ENCODE results near the gene TUT1. TPM values are rescaled to one million over a fixed set of nuclear protein-coding genes. Genes with fewer than 3 reads are reported as not detected.
A peak's percentile ranks its signal among the peaks of the same experiment; 100 is the strongest.

Gene TUT1
- total and polyA plus RNA-seq, 3 experiments from 2014 or later: 13.7 to 32.7 (median 30.8) TPM

DNA sequence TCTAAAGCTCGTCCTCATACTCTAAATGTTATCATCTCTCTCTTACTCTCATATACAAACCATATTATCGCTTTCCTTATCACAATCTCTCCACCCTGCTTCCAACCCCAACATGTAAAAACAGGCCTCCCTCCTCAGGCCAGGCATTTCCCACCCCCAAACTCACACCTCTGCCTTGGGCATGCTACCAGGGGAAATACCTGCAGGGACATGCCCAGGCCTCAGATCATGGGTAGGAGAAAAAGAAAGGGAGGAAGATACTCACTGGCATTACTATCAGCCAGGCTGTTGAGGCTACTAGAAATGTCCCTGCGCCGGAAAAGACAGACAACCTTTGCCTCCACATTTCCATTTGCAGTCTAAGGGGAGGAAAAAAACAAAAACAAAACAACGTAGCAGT, 8.6 kb upstream of the TUT1 start:
- Mint-ChIP-seq H3K27me3 (peaks cover 0 to 5% of the 10 kb centered on the region in 2 donors), H3K4me1 (peaks cover 54 to 66% (median 61%) of the 10 kb centered on the region in 3 donors), H3K36me3 (peaks cover 27 to 84% (median 37%) of the 10 kb centered on the region in 3 donors), H3K9me3 (no peaks in the 10 kb centered on the region), H3K4me3 (peak overlapping the region; percentile 91 to 97 (median 93)), H3K27ac (peak overlapping the region; percentile 92 to 98 (median 96))
- peaks cover 45% of the 10 kb centered on the region for H3K36me3 ChIP-seq (ENCODE audit: insufficient read depth, low read length)
- H3K4me1 ChIP-seq (ENCODE audit: insufficient read depth, low read length): peaks cover 29% of the 10 kb centered on the region
- no peaks in the 10 kb centered on the region for H3K9me3 ChIP-seq (ENCODE audit: low read length)
- H3K4me3 ChIP-seq (ENCODE audit: low read length): peak overlapping the region; percentile 89
- ChIA-PET CTCF (interaction anchor here (0.7 to 2.3 kb wide), 6 partner anchors 8 to 65 kb away, joined by 3 to 31 read pairs (median 4); partner anchors contain the start of genes C11orf98, CSKMT and TUT1), POLR2A (interaction anchor here (0.5 to 3.5 kb wide), 10 partner anchors 8 to 282 kb away, joined by 3 to 63 read pairs (median 5); partner anchors contain the start of genes C11orf98, CSKMT, HNRNPUL2 and SLC3A2)
- peak overlapping the region; percentile 86 for H3K27ac ChIP-seq (ENCODE audit: low read depth, low read length)
- H3K27me3 ChIP-seq (ENCODE audit: insufficient read depth, low read length, poor library complexity, severe bottlenecking): no peaks in the 10 kb centered on the region
- no peak for DNase-seq

DNA sequence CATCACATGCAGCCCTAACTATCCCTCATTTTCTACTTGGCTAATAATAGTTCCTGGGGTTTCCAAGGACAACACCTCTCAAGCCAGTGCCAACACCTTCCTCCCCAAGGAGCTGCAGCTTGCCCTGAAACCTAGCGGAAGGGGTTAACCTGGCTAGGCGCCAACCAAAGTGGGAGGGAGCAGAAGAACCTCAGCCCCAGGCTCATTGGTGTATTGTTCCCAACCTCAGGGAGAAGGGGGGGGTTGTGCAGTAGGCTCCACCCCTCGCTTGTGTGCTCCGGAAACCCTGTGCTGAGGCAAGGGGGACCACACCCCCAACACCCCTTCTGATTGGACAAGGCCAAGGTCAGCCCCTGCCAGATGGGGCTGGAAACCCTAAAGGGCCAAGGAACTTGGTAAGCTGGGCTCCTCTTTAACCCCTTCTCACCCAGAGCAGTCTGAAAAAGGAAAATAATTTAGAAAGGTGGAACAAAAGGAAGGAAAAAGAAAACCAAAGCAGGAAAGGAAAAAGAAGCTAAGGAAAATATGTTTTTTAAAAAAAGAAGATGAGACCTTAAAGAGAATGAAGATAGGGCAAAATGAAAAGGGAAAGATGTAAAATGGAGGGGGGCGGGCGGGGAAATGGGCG, 7.9 kb upstream of the TUT1 start:
- peak overlapping the region; percentile 91 to 97 (median 93) for H3K4me3 Mint-ChIP-seq
- ChIA-PET CTCF (interaction anchor here (0.7 to 1.4 kb wide), 6 partner anchors 8 to 66 kb away, joined by 3 to 5 read pairs (median 3); partner anchors contain the start of genes C11orf98, CSKMT and TUT1), POLR2A (interaction anchor here (0.6 to 3.5 kb wide), 8 partner anchors 8 to 282 kb away, joined by 3 to 63 read pairs (median 4); partner anchors contain the start of genes C11orf98, CSKMT, HNRNPUL2 and LBHD1)
- Histone ChIP-seq H3K27ac (ENCODE audit: low read depth, low read length) (peak overlapping the region; percentile 86), H3K4me1 (ENCODE audit: insufficient read depth, low read length) (peaks cover 29% of the 10 kb centered on the region), H3K9me3 (ENCODE audit: low read length) (no peaks in the 10 kb centered on the region), H3K4me3 (ENCODE audit: low read length) (peak overlapping the region; percentile 89), H3K36me3 (ENCODE audit: insufficient read depth, low read length) (peaks cover 52% of the 10 kb centered on the region), H3K27me3 (ENCODE audit: insufficient read depth, low read length, poor library complexity, severe bottlenecking) (no peaks in the 10 kb centered on the region)
- H3K27ac Mint-ChIP-seq: peak overlapping the region; percentile 92 to 98 (median 96)
- DNase-seq: peak; percentile 89 to 98 (median 98)
- peaks cover 27 to 90% (median 40%) of the 10 kb centered on the region in 3 donors for H3K36me3 Mint-ChIP-seq
- peaks cover 0 to 5% of the 10 kb centered on the region in 2 donors for H3K27me3 Mint-ChIP-seq
- H3K4me1 Mint-ChIP-seq: peaks cover 56 to 71% (median 68%) of the 10 kb centered on the region in 3 donors
- H3K9me3 Mint-ChIP-seq: no peaks in the 10 kb centered on the region

DNA sequence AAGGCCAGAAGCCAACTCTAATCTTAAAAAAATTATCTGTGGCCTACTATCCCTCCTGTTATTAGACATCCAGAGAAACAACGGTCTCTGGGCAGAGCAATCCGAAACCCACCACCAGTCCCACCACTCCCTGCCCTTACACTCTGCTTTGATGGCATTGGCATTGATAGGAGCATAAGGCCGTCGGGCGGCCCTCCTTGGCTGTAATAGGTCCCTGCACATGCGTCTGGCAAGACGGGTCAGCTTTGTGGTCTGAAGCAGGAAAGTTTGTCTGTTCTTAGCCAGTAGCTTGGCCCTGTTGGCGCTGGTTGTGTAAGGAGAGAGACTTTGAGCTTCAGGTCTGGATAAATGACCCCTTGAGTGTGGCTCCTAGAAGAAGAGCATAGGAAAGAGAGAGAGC, 3.8 kb upstream of the TUT1 start:
- Mint-ChIP-seq H3K4me1 (peaks cover 60 to 80% (median 80%) of the 10 kb centered on the region in 3 donors), H3K36me3 (peaks cover 23 to 82% (median 34%) of the 10 kb centered on the region in 3 donors), H3K4me3 (peak overlapping the region in 2 of 7 donors; percentile 29 to 37), H3K27me3 (peaks cover 0 to 6% of the 10 kb centered on the region in 2 donors), H3K27ac (peak overlapping the region in 4 of 8 donors; percentile 56 to 88 (median 70)), H3K9me3 (no peaks in the 10 kb centered on the region)
- no peak for DNase-seq
- Histone ChIP-seq H3K4me3 (ENCODE audit: low read length) (no peak overlapping the region), H3K9me3 (ENCODE audit: low read length) (no peaks in the 10 kb centered on the region), H3K27me3 (ENCODE audit: insufficient read depth, low read length, poor library complexity, severe bottlenecking) (no peaks in the 10 kb centered on the region), H3K36me3 (ENCODE audit: insufficient read depth, low read length) (peaks cover 50% of the 10 kb centered on the region), H3K4me1 (ENCODE audit: insufficient read depth, low read length) (peaks cover 55% of the 10 kb centered on the region), H3K27ac (ENCODE audit: low read depth, low read length) (no peak overlapping the region)
- CTCF ChIA-PET: interaction anchor here (0.9 to 5.1 kb wide), 4 partner anchors 17 to 99 kb away, joined by 3 to 46 read pairs (median 26); partner anchors contain the start of genes B3GAT3, C11orf98 and CSKMT
- POLR2A ChIA-PET: no interaction called here

DNA sequence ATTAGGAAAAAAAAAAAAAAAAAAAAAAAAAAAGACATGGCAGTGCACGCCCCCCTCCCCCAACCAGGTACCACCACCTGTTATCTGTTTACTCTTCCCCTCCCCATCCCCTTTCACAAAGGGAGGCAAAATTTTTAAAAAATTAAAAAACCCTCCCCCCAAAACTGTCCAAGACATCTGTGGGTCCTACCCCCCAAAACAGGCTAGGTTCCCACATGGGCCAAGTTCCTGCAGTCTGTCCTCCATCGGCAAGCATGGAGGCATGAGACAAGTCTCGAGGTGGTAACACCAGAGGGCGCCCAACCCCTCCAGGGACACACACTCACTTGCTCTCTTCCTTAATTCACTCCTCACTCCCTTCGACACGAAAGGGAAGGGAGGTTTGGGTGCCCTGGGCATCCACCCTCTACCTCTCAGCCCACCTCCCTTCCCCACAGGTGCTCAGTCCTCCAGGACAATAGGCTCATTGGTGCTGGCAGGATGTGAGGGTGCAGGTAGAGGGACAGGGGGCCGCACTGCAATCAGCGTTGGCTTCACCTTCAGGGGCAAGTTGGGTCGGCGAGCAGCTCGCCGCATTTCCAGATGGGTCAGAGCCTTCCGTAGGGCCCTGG, 2.2 kb upstream of the TUT1 start:
- peaks cover 52% of the 10 kb centered on the region for H3K4me1 ChIP-seq (ENCODE audit: insufficient read depth, low read length)
- Mint-ChIP-seq H3K36me3 (peaks cover 13 to 72% (median 22%) of the 10 kb centered on the region in 3 donors), H3K9me3 (no peaks in the 10 kb centered on the region), H3K4me3 (peak overlapping the region; percentile 59 to 94 (median 72)), H3K27me3 (peaks cover 0 to 3% of the 10 kb centered on the region in 2 donors), H3K4me1 (peaks cover 46 to 79% (median 70%) of the 10 kb centered on the region in 3 donors), H3K27ac (peak overlapping the region; percentile 84 to 99 (median 97))
- H3K9me3 ChIP-seq (ENCODE audit: low read length): no peaks in the 10 kb centered on the region
- ChIA-PET POLR2A (interaction anchor here (0.6 to 3.3 kb wide), 10 partner anchors 15 to 1511 kb away, joined by 3 to 71 read pairs (median 12); partner anchors contain the start of genes B3GAT3, C11orf98, CSKMT and EML3), CTCF (interaction anchor here (0.7 to 5.1 kb wide), 21 partner anchors 8 to 312 kb away, joined by 3 to 46 read pairs (median 7); partner anchors contain the start of genes B3GAT3, C11orf98, CSKMT and EEF1G)
- H3K27me3 ChIP-seq (ENCODE audit: insufficient read depth, low read length, poor library complexity, severe bottlenecking): no peaks in the 10 kb centered on the region
- peaks cover 52% of the 10 kb centered on the region for H3K36me3 ChIP-seq (ENCODE audit: insufficient read depth, low read length)
- H3K4me3 ChIP-seq (ENCODE audit: low read length): no peak overlapping the region
- H3K27ac ChIP-seq (ENCODE audit: low read depth, low read length): no peak overlapping the region
- peak; percentile 65 to 87 (median 69) for DNase-seq

DNA sequence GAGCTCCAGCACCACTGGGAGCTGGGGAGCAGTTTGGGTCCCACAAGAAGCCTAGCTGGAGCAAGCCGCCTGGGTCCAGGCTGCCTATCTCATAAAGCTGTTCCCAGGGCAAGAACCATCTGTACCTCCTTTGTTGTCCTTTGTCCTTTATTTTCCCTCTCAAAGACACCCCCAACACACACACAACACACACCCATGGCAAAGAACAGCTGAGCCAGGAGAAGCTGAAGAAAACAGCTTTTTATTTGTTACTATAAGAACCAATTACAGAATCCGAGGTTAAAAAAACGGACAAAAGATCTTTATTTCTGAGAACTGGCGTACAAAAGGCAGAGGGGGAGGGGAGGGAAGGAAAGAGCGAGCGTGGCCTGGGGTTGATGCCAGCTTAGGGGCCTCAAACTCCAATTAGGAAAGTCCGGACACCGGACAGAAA, 1.7 kb upstream of the TUT1 start:
- Mint-ChIP-seq H3K4me3 (peak overlapping the region in 2 of 7 donors; percentile 5 to 72), H3K9me3 (no peaks in the 10 kb centered on the region), H3K27ac (peak overlapping the region in 7 of 8 donors; percentile 64 to 99 (median 98)), H3K36me3 (peaks cover 11 to 72% (median 20%) of the 10 kb centered on the region in 3 donors), H3K4me1 (peaks cover 41 to 75% (median 64%) of the 10 kb centered on the region in 3 donors), H3K27me3 (peaks cover 0 to 3% of the 10 kb centered on the region in 2 donors)
- ChIA-PET CTCF (interaction anchor here (0.7 to 5.1 kb wide), 24 partner anchors 8 to 312 kb away, joined by 3 to 46 read pairs (median 8); partner anchors contain the start of genes B3GAT3, C11orf98, CSKMT and EEF1G), POLR2A (interaction anchor here (0.5 to 3.3 kb wide), 13 partner anchors 10 to 1511 kb away, joined by 3 to 71 read pairs (median 8); partner anchors contain the start of genes B3GAT3, C11orf98, CSKMT and EML3)
- Histone ChIP-seq H3K27me3 (ENCODE audit: insufficient read depth, low read length, poor library complexity, severe bottlenecking) (no peaks in the 10 kb centered on the region), H3K4me3 (ENCODE audit: low read length) (no peak overlapping the region), H3K9me3 (ENCODE audit: low read length) (no peaks in the 10 kb centered on the region), H3K36me3 (ENCODE audit: insufficient read depth, low read length) (peaks cover 48% of the 10 kb centered on the region), H3K4me1 (ENCODE audit: insufficient read depth, low read length) (peaks cover 47% of the 10 kb centered on the region), H3K27ac (ENCODE audit: low read depth, low read length) (peak overlapping the region; percentile 92)
- DNase-seq: no peak

DNA sequence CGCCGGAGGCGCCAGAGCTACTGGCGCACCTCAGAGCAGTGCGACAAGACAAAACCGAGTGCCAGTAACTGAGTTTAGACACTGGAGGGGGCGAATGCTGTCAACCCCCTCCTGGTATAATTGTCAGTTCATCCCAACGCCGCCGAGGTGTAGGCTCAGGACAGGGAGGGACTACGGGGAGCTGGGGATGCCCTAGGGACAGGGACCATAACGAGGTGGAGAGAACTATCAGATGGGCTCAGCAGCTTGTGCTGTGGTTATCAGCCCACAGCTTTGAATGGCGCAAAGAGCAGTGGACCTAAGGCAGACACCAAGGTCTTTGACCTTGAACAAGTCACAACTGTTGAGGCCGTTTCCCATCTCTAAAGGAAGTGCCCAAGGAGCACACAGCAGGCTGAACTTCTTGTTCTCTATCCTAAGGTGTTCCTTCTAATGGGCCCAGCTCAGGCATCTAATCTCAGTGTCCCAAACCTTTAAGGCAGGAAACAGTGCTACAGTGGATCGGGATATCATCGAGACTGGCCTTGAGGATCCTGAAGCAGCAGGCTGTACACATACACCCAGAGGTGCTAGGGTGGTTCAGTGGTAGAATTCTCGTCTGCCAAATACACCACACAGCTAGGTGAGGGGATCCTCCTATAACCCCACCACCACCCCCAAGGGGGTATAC, 958 bp upstream of the TUT1 start:
- Histone ChIP-seq H3K27ac (ENCODE audit: low read depth, low read length) (peak overlapping the region; percentile 92), H3K4me1 (ENCODE audit: insufficient read depth, low read length) (peaks cover 43% of the 10 kb centered on the region), H3K27me3 (ENCODE audit: insufficient read depth, low read length, poor library complexity, severe bottlenecking) (no peaks in the 10 kb centered on the region), H3K9me3 (ENCODE audit: low read length) (no peaks in the 10 kb centered on the region), H3K4me3 (ENCODE audit: low read length) (peak overlapping the region; percentile 78), H3K36me3 (ENCODE audit: insufficient read depth, low read length) (peaks cover 48% of the 10 kb centered on the region)
- peaks cover 0 to 3% of the 10 kb centered on the region in 2 donors for H3K27me3 Mint-ChIP-seq
- no peak for DNase-seq
- peak overlapping the region; percentile 84 to 98 (median 95) for H3K4me3 Mint-ChIP-seq
- peak overlapping the region; percentile 84 to 99 (median 98) for H3K27ac Mint-ChIP-seq
- ChIA-PET CTCF (interaction anchor here (0.6 to 5.1 kb wide), 53 partner anchors 7 to 289 kb away, joined by 3 to 46 read pairs (median 5); partner anchors contain the start of genes B3GAT3, C11orf98, CSKMT and EEF1G), POLR2A (interaction anchor here (0.5 to 3.3 kb wide), 32 partner anchors 8 to 1512 kb away, joined by 3 to 71 read pairs (median 8); partner anchors contain the start of genes B3GAT3, BSCL2, C11orf98 and CSKMT)
- H3K4me1 Mint-ChIP-seq: peaks cover 38 to 74% (median 59%) of the 10 kb centered on the region in 3 donors
- H3K9me3 Mint-ChIP-seq: no peaks in the 10 kb centered on the region
- H3K36me3 Mint-ChIP-seq: peaks cover 7 to 72% (median 14%) of the 10 kb centered on the region in 3 donors

Data from CD8-positive, alpha-beta memory T cell (primary cell).